RWPE2 (cell line): Measurements from ENCODE around the gene SLC7A4.

Experiments used
- ATAC-seq: fragments of 200-7000 bp; cut with Tn5 transposase; 3 replicates; pipeline ENCODE4 v1.9.1; 2021; ENCODE audit warnings: low read depth
- DNase-seq: peaks from one replicate; pipeline ENCODE4 v3.0.0-alpha.2; 2020; ENCODE audit warnings: low spot score
- H3K27ac ChIP-seq: fragments of 450-650 bp; 2 replicates; pipeline ENCODE4 v1.5.1; 2017; ENCODE audit warnings: mild to moderate bottlenecking; ENCODE audit not compliant: poor library complexity, severe bottlenecking
- H3K27me3 ChIP-seq: fragments of 250-450 bp; sonication (Bioruptor Pico); 2 replicates; pipeline ENCODE4 v1.5.1; 2021; ENCODE audit warnings: mild to moderate bottlenecking, moderate library complexity; ENCODE audit not compliant: insufficient read depth, poor library complexity, severe bottlenecking
- H3K36me3 ChIP-seq: fragments of 250-450 bp; sonication (Bioruptor Pico); 2 replicates; pipeline ENCODE4 v1.5.1; 2020; ENCODE audit warnings: low read depth, mild to moderate bottlenecking, moderate library complexity
- H3K4me1 ChIP-seq: fragments of 250-450 bp; sonication (Bioruptor Pico); 2 replicates; pipeline ENCODE4 v1.5.1; 2021; ENCODE audit warnings: mild to moderate bottlenecking, moderate library complexity; ENCODE audit not compliant: insufficient read depth, poor library complexity, severe bottlenecking
- H3K4me3 ChIP-seq: fragments of 250-450 bp; sonication (Bioruptor Pico); 2 replicates; pipeline ENCODE4 v1.5.1; 2021; ENCODE audit warnings: mild to moderate bottlenecking, moderate library complexity; ENCODE audit not compliant: severe bottlenecking
- H3K9me3 ChIP-seq: fragments of 250-450 bp; sonication (Bioruptor Pico); 2 replicates; pipeline ENCODE4 v1.5.1; 2021; ENCODE audit warnings: mild to moderate bottlenecking, moderate library complexity; ENCODE audit not compliant: severe bottlenecking
- TF ChIP-seq, protein P1 (sequence below): fragments of 450-650 bp; IDR thresholded peaks from one replicate; pipeline ENCODE4 v1.5.1; 2017; ENCODE audit warnings: mild to moderate bottlenecking, moderate library complexity; ENCODE audit not compliant: poor library complexity, severe bottlenecking

The SLC7A4 gene

DNA sequence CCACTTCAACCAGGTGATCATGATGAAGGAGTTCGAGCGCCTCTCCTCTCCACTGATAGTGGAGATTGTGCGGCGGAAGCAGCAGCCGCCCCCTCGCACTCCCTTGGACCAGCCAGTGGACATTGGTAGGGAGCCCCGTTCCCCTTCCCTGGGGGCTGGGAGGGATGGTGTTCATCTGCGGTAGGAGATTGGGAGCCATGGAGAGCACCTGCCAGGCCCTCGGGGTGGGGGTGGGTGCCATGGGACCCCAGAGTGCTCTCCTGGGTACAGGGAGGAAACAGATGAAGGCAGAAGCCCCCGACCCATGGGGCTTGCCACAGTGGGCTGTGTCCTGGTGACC lies 37.5 kb downstream of the SLC7A4 start:
- TF ChIP-seq, protein P1, sequence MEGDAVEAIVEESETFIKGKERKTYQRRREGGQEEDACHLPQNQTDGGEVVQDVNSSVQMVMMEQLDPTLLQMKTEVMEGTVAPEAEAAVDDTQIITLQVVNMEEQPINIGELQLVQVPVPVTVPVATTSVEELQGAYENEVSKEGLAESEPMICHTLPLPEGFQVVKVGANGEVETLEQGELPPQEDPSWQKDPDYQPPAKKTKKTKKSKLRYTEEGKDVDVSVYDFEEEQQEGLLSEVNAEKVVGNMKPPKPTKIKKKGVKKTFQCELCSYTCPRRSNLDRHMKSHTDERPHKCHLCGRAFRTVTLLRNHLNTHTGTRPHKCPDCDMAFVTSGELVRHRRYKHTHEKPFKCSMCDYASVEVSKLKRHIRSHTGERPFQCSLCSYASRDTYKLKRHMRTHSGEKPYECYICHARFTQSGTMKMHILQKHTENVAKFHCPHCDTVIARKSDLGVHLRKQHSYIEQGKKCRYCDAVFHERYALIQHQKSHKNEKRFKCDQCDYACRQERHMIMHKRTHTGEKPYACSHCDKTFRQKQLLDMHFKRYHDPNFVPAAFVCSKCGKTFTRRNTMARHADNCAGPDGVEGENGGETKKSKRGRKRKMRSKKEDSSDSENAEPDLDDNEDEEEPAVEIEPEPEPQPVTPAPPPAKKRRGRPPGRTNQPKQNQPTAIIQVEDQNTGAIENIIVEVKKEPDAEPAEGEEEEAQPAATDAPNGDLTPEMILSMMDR = no peak
- H3K27me3 ChIP-seq = no peaks in the 10 kb centered on the region
- no peak overlapping the region for H3K27ac ChIP-seq
- DNase-seq (no peak), ATAC-seq (no peak)
- no peak overlapping the region for H3K4me3 ChIP-seq
- H3K4me1 ChIP-seq = no peaks in the 10 kb centered on the region
- peaks cover 31% of the 10 kb centered on the region for H3K36me3 ChIP-seq
- no peaks in the 10 kb centered on the region for H3K9me3 ChIP-seq

DNA sequence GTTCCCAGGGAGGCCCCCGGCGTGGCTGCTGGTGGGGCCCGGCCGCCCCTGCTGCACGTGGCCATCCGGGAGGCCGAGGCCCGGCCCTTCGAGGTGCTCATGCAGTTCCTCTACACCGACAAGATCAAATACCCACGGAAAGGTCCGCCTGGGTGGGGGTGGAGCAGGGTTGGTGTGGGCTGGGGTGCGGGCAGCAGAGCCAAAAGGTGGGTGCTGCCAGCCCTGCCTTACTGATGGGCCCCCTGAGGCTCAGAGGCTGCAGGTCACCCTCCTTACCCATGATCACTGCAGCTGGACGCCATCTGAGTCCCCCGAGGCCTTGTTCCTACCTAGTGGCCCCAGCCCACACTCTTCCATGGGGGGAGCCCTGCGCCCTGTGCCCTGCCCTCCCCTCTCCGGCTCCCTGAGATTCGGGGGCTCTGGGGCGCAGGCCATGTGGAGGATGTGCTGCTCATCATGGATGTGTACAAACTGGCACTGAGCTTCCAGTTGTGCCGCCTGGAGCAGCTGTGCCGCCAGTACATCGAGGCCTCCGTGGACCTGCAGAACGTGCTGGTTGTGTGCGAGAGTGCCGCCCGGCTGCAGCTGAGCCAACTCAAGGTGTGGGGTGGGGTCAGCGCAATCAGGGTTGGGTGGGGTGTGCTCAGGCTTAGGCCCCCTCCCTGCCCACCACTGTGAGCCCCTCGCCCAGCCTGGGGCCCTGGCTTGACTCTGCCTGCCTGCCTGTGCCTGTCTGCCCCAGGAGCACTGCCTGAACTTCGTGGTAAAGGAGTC lies 38.0 kb downstream of the SLC7A4 start:
- Histone ChIP-seq H3K4me3 (no peak overlapping the region), H3K9me3 (no peaks in the 10 kb centered on the region), H3K27me3 (no peaks in the 10 kb centered on the region), H3K4me1 (no peaks in the 10 kb centered on the region), H3K36me3 (peaks cover 26% of the 10 kb centered on the region), H3K27ac (no peak overlapping the region)
- ATAC-seq (no peak), DNase-seq (no peak)
- TF ChIP-seq, protein P1 = no peak

DNA sequence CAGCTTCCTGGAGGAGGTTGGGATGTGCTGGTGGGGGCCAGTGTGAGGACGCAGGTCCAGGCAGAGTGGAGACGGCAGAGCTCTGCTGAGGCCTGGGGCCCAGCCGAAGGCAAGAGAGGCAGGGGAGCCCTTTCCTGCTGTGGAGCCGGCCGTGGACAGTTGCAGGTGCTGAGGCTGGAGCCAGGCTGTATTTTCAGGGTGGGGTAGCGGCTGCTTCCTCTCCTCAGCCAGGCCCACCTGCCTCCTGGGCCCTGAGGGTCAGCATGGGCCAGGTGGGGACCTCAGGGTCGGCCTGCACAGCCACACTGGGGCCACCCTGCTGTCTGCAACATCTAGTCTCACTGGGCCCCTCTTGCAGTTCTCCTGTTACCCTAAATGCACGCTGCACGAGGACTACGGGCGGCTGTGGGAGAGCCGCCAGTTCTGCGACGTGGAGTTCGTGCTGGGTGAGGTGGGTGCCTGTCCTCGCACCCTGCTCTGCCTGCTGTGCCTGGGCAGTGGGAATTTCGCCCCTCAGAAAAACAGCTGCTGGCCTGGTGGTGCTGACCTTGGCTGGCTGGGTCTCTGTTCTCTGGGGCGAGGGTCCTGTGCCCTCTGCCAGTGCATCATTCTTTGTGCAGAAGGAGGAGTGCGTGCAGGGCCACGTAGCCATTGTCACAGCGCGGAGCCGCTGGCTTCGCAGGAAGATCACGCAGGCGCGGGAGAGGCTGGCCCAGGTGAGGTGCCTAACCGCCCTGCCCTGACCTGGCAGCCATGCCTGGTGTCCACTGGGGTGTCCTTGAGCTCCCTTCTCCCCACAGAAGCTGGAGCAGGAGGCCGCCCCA lies 38.8 kb downstream of the SLC7A4 start:
- Histone ChIP-seq H3K9me3 (no peaks in the 10 kb centered on the region), H3K4me3 (no peak overlapping the region), H3K27ac (no peak overlapping the region), H3K27me3 (no peaks in the 10 kb centered on the region), H3K36me3 (peaks cover 23% of the 10 kb centered on the region; the same call in 1 of the 2 replicates), H3K4me1 (no peaks in the 10 kb centered on the region)
- ATAC-seq (no peak), DNase-seq (no peak)
- TF ChIP-seq, protein P1 = no peak

DNA sequence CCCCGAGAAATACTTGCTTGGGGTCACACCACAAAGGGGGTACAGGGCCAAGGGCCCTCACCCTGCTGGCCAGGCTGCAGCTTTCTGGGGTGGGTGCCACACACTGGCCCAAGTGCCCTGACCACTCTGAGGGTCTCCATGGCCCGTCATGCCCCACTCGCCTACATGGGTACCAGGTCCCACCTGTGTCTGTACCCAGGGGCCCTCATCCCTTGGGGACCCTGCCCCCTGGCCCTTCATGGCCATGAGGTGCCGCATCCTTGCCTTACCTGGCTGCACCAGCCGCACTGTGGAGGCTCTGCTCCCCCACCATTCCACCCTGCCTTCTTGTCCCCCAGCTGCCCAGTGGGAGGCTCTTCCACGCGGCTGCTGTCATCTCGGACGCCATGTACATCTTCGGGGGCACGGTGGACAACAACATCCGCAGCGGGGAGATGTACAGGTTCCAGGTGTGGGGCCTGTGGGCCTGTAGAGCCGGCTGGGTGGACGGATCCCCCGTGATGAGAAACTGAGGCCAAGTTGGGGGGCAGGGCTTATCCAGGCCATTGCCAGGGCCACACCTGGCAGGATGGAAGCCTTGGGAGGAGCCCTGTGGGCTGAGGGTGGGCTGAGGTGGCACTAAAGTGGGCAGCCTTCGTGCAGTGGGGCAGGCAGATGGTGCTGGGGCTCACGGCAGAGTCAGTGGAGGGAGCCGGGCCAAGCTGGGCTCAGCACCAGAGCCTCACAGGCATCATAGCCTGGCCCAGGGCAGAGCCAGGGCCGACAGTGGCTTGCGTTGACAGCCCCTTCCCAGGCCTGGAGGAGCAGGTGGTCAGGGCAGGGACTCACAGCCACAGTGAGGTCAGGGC lies 39.7 kb downstream of the SLC7A4 start:
- H3K36me3 ChIP-seq = peaks cover 24% of the 10 kb centered on the region
- H3K27me3 ChIP-seq = no peaks in the 10 kb centered on the region
- H3K9me3 ChIP-seq = no peaks in the 10 kb centered on the region
- H3K4me1 ChIP-seq = no peaks in the 10 kb centered on the region
- no peak overlapping the region for H3K4me3 ChIP-seq
- TF ChIP-seq, protein P1 = no peak
- ATAC-seq = no peak
- no peak for DNase-seq
- H3K27ac ChIP-seq = no peak overlapping the region
